Smooth muscle cell (in vitro differentiated cells): ENCODE results near the gene ZRSR2. TPM values are rescaled to one million over a fixed set of nuclear protein-coding genes. Genes with fewer than 3 reads are reported as not detected.

Source experiments
- DNase-seq: peaks from one replicate; lab custom pipeline; 2025; ENCODE audit not compliant: unreplicated experiment; lab: John Stamatoyannopoulos, UW
- H2AFZ ChIP-seq: fragments of 200-600 bp; sonication (generic); 2 replicates; pipeline ENCODE4 v1.6.0; 2016; ENCODE audit warnings: antibody characterized with exemption, low read depth, mild to moderate bottlenecking
- H3F3A ChIP-seq: fragments of 200-600 bp; sonication (generic); 2 replicates; pipeline ENCODE4 v1.6.0; 2017; ENCODE audit warnings: antibody characterized with exemption, low read depth
- H3K27ac ChIP-seq: fragments of 200-600 bp; sonication (generic); 2 replicates; pipeline ENCODE4 v1.5.1; 2016; ENCODE audit warnings: low read depth, mild to moderate bottlenecking
- H3K27me3 ChIP-seq: fragments of 200-600 bp; sonication (generic); 2 replicates; pipeline ENCODE4 v1.6.1; 2016; ENCODE audit warnings: low read depth, mild to moderate bottlenecking
- H3K36me3 ChIP-seq: fragments of 200-600 bp; sonication (generic); 2 replicates; pipeline ENCODE4 v1.5.1; 2016; ENCODE audit warnings: low read depth
- H3K4me1 ChIP-seq: fragments of 200-600 bp; sonication (generic); 2 replicates; pipeline ENCODE4 v1.5.1; 2016; ENCODE audit warnings: low read depth
- H3K4me2 ChIP-seq: fragments of 200-600 bp; sonication (generic); 2 replicates; pipeline ENCODE4 v1.6.0; 2016; ENCODE audit warnings: mild to moderate bottlenecking
- H3K4me3 ChIP-seq: fragments of 200-600 bp; sonication (generic); 2 replicates; pipeline ENCODE4 v1.5.1; 2016; ENCODE audit warnings: mild to moderate bottlenecking
- H3K79me2 ChIP-seq: fragments of 200-600 bp; sonication (generic); 2 replicates; pipeline ENCODE4 v1.6.0; 2016; ENCODE audit warnings: low read depth, mild to moderate bottlenecking
- H3K9ac ChIP-seq: fragments of 200-600 bp; sonication (generic); 2 replicates; pipeline ENCODE4 v1.6.0; 2016; ENCODE audit warnings: low read depth
- H3K9me3 ChIP-seq: fragments of 200-600 bp; sonication (generic); replicated peaks from 2 replicates; pipeline ENCODE4 v1.5.1; 2016; ENCODE audit warnings: low read depth
- H4K20me1 ChIP-seq: fragments of 200-600 bp; sonication (generic); 2 replicates; pipeline ENCODE4 v1.6.0; 2016; ENCODE audit warnings: low read depth
- CTCF ChIP-seq: fragments of 200-600 bp; sonication (generic); IDR thresholded peaks from 2 replicates; pipeline ENCODE4 v1.5.1; 2017; ENCODE audit warnings: borderline replicate concordance, mild to moderate bottlenecking, antibody characterized with exemption; ENCODE audit not compliant: insufficient read depth, poor library complexity, severe bottlenecking
- WGBS: methylation state at CpG from one replicate; pipeline ENCODE4 v1.1.7; 2016; ENCODE audit warnings: low lambda C conversion rate; 5-methylcytosine and 5-hydroxymethylcytosine counted together
- polyA plus RNA-seq: library from polyadenylated mRNA; unstranded; fragments of >200 nt; fragmentation: Nextera tagmentation; extraction: Ambion mirVana; gene quantifications from 2 replicates; pipeline ENCODE4 v1.2.1, GENCODE V29; 2016
- total RNA-seq: library from RNA; depleted of rRNA; stranded (reverse); fragments of >200 nt; gene quantifications from 2 replicates; pipeline ENCODE4 v1.2.3, GENCODE V29; 2014

The ZRSR2 gene
- total and polyA plus RNA-seq, 2 experiments from 2014 or later: 7.1 to 23.9 TPM

DNA sequence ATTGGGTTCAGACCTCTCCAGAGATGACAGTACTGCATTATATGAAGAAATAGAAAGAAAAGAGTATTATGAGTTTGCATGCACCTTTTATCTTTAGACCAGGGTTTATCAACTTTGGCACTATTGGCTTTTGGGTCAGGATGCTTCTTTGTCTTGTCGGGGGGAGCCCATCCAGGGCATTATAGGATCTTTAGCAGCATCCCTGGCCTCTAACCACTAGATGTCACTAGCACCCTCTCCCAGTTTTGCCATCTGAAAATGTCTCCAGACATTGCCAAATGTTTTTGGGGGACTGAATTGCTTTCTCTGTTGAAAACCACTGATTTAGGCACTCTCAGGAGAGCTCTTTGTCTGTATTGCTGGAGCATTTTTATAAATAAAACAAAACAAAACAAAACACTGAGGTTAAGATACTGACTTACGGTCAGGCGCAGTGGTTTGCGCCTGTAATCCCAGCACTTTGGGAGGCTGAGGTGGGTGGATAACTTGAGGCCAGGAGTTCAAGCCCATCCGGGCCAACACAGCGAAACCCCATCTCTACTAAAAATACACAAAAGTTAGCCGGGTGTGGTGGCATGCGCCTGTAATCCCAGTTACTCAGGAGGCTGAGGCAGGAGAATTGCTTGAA is 28.6 kb upstream of the ZRSR2 start:
- Histone ChIP-seq H3K79me2 (no peaks in the 10 kb centered on the region), H3K4me1 (no peaks in the 10 kb centered on the region), H3K27ac (no peak overlapping the region), H3K9ac (no peak overlapping the region), H2AFZ (no peak overlapping the region), H3K9me3 (no peaks in the 10 kb centered on the region), H4K20me1 (no peaks in the 10 kb centered on the region), H3K4me3 (no peak overlapping the region), H3K27me3 (no peaks in the 10 kb centered on the region), H3K36me3 (no peaks in the 10 kb centered on the region), H3F3A (no peaks in the 10 kb centered on the region), H3K4me2 (no peak overlapping the region)
- WGBS: 83% methylated on average over 8 of the region's 8 CpGs
- peak; percentile 76 for TF ChIP-seq CTCF
- DNase-seq: no peak

GRCh38 chrX:15769300-15769954 is 20.9 kb upstream of the ZRSR2 start:
- WGBS: 50% methylated on average over 4 of the region's 4 CpGs
- Histone ChIP-seq H3F3A (no peaks in the 10 kb centered on the region), H3K27ac (no peak overlapping the region), H3K36me3 (no peaks in the 10 kb centered on the region), H3K4me3 (no peak overlapping the region), H3K4me1 (peaks cover 6% of the 10 kb centered on the region), H3K27me3 (no peaks in the 10 kb centered on the region), H3K4me2 (no peak overlapping the region), H4K20me1 (no peaks in the 10 kb centered on the region), H3K9ac (no peak overlapping the region), H3K79me2 (no peaks in the 10 kb centered on the region), H2AFZ (no peak overlapping the region), H3K9me3 (no peaks in the 10 kb centered on the region)
- no peak for DNase-seq
- TF ChIP-seq CTCF: no peak

- Histone ChIP-seq H3K9ac (no peak overlapping the region), H4K20me1 (no peaks in the 10 kb centered on the region)
- TF ChIP-seq CTCF: no peak
Measured at GRCh38 chrX:15781961-15782699, 8.2 kb upstream of the ZRSR2 start.

More at GRCh38 chrX:15781961-15782699, 8.2 kb upstream of the ZRSR2 start:
- WGBS: 91% methylated on average over 13 of the region's 13 CpGs
- no peak for DNase-seq
- Histone ChIP-seq H3K4me2 (no peak overlapping the region), H2AFZ (no peak overlapping the region), H3K9me3 (no peaks in the 10 kb centered on the region), H3K4me3 (no peak overlapping the region), H3K36me3 (peaks cover 4% of the 10 kb centered on the region), H3K27ac (no peak overlapping the region), H3K4me1 (no peaks in the 10 kb centered on the region), H3F3A (no peaks in the 10 kb centered on the region), H3K79me2 (no peaks in the 10 kb centered on the region), H3K27me3 (no peaks in the 10 kb centered on the region)
